KOPT-K1 (cell line): ENCODE data around the gene PDE4D.
"Not testable (repeated sequence)": the region's sequence is repeated elsewhere in the genome, so short reads cannot be mapped to it uniquely, and the experiment has no call there.

ENCODE experiments used
- H3K27ac ChIP-seq: fragments of 200-600 bp; sonication (generic); 2 replicates; pipeline ENCODE4 v1.5.1; 2016; ENCODE audit warnings: antibody characterized with exemption, mild to moderate bottlenecking, low read depth, low read length; ENCODE audit not compliant: poor library complexity, severe bottlenecking
- H3K36me3 ChIP-seq: fragments of 200-600 bp; sonication (generic); 2 replicates; pipeline ENCODE4 v1.5.1; 2017; ENCODE audit warnings: antibody characterized with exemption, mild to moderate bottlenecking, low read length, moderate library complexity; ENCODE audit not compliant: insufficient read depth
- H3K9me3 ChIP-seq: fragments of 200-600 bp; sonication (generic); 2 replicates; pipeline ENCODE4 v1.5.1; 2017; ENCODE audit warnings: antibody characterized with exemption, low read length, mild to moderate bottlenecking; ENCODE audit not compliant: insufficient read depth, poor library complexity, severe bottlenecking

The PDE4D gene

DNA sequence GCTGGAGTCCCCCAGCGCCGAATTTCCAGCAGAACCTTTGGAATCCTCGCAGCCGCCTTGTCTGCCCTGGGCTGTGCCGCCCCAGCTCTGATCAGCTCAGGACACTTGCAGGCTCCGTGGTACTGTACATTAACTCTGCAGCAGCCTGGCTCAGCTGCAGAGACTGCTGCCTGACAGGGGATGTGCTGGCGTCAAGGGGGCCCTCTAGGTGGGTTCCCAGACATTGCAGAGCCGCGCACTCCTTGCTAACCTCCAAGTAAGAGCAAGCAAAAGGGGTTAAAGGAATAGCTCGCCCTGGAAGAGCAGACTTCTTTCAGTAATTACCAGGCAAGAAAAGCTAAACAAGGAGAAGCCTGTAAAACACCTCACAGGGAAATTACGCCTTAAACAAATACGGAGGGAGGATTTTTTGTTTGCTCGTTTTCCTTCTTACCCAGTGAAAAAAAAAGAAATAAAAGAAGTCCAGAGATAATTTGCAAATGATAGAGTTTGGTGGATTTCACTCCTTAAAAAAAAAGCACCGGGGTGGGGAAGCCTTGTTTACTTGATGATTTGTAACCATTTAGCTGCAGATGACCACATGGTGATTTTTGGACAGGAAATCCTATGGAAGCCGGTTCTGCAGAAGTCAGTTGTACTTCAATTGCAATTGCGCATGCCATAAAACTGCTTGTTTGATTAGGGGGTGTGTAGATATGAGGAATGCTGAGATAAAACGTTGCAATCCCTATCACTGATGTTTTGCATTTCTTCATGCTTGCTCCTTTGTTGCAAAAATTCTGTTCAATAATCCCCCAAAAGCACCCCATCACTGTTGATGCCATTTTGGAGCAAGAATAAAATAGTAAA lies 305.8 kb downstream of the PDE4D start:
- Histone ChIP-seq H3K9me3 (no peaks in the 10 kb centered on the region), H3K36me3 (no peaks in the 10 kb centered on the region), H3K27ac (peak overlapping the region; percentile 37)

DNA sequence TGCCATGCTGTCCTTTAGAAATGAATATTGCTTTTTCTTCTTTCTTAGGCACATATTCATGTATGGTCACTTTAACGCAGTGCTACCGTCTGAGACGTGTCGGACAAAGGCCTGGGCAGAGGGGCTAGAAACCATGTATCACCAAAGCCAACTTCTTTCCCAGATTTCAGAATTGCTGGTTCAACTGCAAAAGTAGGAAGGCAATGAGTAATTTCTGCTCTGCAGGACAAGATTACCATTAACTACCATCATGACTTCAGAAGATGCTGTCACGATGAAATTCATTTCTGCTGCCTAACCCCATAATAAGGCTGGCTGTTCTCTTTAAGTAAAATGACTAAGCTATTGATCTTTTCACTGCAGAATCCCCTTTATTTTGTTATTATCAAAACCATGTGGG lies 306.7 kb downstream of the PDE4D start:
- Histone ChIP-seq H3K36me3 (no peaks in the 10 kb centered on the region), H3K27ac (no peak overlapping the region), H3K9me3 (no peaks in the 10 kb centered on the region)

DNA sequence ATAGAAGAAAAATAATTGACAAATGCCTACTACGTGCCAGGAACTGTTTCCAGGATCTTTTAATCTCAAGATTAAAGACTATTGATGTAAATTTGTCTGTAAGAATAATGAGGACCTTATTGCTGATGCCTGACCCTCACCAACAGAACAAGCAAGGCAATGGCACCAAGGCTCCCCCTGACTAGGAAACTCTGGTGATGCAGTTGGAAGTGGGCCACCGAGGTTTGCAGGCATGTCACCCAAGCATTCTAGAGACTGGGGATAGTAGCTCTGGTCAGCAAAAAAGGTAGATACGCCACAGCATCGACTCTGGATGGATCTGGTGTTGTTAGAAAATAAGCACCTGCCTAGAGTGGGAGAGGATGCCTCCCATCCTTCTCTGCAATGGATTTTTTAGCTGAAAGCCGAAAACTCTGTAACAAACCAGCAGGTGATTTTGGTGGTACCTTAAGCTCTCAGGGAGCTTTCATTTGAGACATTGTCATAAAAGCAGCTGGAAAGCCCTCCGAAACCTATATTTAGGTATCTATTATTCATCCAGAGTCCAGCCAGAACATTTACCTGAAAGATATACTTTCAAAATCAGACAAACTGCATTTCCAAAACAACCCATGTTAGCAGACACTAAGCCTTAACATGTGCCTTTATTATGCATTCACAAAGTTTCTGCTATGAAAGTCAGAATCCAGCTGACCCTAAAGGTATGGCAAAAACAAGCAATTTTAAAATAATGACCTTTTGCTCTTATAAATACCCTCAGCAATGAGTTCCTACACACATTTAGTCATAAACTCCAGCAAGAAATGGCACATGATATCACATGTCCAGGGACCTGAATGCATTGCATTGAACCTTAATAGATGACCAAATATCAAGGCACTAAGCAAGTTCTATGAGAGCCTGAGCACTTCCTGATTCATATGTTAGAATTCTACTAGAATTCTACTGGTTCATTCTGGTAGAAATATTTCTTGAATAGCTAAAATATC lies 308.4 kb downstream of the PDE4D start:
- H3K36me3 ChIP-seq, result no peaks in the 10 kb centered on the region
- H3K9me3 ChIP-seq, result no peaks in the 10 kb centered on the region
- no peak overlapping the region for H3K27ac ChIP-seq

DNA sequence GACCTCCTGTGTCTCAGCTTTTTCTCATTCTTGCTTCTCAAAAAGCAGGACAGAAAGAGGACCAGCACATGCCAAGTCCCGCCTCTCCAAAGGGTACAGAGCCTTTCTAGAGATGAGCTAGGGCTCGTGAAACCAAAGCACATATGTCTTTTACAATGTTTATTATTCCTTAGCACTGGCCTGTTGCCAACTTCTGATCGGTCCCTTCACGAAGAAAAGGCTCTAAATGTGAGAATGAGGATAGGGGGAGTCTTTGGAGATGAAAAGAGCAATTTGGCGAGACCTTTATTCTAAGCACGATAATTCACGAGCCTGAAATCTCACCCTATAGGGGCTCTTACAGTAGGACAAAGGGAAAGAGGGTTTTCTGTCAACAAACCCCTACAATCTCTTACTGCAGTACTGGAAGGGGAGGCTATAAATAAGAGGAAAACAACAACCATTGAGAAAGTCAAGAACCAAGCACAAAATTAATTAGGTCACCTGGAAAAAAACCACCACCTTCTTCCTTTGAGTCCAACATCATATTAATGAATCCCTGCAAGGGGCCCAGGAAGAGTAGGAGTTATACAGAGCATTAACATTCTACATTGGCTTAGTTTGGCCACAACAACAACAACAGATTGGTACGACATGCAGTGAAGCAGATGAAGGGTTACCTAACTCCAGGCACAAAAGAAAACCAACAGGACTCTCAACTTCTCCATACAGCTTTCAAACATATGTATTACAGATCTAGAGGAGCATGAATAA lies 309.5 kb downstream of the PDE4D start:
- no peaks in the 10 kb centered on the region for H3K36me3 ChIP-seq
- no peaks in the 10 kb centered on the region for H3K9me3 ChIP-seq
- no peak overlapping the region for H3K27ac ChIP-seq

DNA sequence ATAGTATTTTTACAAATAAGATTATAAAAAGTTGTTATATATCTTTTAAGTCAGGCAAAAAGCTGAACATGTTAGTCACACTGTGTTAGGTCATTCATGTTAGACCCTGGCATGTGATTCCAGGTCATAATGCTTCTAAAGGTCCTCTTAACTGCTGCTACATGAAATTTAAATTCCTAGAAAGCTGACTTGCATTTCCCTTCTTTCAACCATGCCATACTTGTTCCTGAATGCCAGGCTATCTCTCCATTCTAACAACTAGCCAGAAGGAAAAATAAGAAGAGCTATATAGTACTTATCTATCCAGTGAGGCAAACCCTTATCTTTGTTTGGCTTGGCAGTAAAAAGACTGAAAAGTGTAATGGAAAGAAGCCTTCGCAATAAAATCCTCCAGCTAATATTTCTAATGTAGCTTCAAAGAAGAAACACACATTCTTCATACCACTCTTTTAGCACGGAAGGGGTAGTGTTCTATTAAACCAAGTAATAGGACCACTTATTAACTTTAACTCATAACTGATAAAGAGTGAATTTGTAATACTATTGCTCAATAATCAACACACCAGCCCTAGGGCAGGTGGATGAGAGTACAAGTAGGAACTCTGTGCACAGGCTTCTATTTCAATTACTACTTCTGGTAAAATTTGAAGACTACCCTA lies 310.2 kb downstream of the PDE4D start:
- H3K36me3 ChIP-seq, result no peaks in the 10 kb centered on the region
- no peaks in the 10 kb centered on the region for H3K9me3 ChIP-seq
- H3K27ac ChIP-seq, result no peak overlapping the region

DNA sequence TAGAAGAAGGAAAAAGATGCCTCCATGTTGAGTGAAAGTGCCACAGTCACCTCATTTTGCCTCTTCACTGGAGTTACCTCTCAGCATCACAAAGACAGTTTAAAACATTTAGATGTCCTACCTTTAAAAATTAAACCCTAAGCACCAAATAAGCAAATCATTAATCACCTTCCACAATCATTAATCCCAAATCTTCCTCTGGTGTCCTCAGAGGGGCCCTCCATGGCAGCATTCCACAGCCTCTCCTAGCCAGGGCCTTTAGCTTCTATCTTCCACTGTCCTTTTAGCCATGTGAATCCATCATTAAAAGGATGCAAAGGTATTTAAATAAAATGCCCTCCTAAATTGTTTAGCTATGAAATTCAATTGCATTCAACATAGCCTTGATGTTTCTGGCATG lies 310.8 kb downstream of the PDE4D start:
- no peak overlapping the region for H3K27ac ChIP-seq
- H3K9me3 ChIP-seq, result no peaks in the 10 kb centered on the region
- no peaks in the 10 kb centered on the region for H3K36me3 ChIP-seq

DNA sequence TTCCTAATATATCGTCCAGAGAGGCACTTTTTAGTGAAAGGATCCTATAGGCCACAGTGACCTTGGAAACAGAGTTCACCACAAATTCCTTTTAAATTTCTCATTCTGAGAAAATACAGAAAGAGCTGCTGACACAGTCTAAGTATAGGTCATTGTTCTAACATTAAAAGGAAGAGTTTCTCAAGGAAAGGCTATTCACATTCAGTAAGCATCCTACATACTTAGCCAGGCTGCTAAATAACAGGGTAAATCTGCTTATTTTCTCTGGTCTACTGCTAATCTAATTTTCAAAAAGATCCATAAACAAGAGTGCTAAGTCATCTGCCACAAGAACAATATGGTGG lies 313.7 kb downstream of the PDE4D start:
- Histone ChIP-seq H3K27ac (no peak overlapping the region), H3K9me3 (no peaks in the 10 kb centered on the region), H3K36me3 (no peaks in the 10 kb centered on the region)

DNA sequence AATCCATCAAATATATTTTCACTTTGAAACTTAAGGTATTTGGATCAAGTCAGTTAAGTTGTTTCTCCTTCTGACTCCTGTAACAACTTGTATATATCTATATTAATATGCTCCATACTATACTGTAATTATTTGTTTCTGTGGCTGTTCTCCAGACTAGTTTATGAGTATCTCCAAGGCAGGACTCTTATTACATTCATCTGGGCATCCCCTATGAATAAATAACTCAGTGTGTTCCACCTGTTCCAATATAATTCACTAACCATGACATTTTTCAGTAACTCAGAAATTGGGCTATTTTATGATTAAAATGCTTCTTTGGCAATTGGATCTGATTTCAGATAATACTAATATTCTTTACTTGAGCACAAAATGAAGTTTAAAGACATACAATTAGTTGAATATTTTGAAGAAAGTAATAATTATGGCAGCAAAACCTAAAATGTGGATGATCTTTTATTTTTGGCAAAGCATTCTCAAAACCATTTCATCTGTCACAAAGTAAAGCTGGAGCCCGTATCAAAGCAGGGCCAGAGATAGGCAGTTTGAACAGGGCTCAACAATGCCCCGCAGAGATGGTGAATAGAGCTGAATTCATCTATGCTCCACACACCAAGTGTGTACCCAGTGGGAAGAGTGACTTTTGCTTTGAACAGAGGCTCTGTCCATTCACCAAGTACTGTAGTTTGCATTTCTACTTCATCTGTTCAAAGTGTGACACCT lies 314.3 kb downstream of the PDE4D start:
- H3K9me3 ChIP-seq, result no peaks in the 10 kb centered on the region
- H3K36me3 ChIP-seq, result no peaks in the 10 kb centered on the region
- H3K27ac ChIP-seq, result no peak overlapping the region

DNA sequence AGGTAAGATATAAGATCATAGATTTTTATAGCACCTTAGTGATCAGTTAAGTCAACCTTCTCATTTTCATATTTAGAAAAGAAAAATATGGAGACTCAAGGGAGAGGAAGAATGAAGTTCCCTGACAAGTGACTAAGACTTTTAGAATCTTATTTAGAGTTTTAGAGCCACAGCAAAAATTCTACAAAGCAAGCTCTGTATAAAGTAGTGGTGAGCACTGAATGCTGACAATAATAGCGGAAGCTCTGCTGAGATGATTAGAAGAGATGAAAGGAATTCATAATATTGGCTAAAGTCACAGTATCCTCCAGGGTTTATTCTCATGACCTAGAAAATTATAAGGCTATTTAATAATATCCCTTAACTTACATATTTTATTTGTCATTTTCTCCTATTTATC lies 316.0 kb downstream of the PDE4D start:
- Histone ChIP-seq H3K27ac (no peak overlapping the region), H3K36me3 (no peaks in the 10 kb centered on the region), H3K9me3 (no peaks in the 10 kb centered on the region)

DNA sequence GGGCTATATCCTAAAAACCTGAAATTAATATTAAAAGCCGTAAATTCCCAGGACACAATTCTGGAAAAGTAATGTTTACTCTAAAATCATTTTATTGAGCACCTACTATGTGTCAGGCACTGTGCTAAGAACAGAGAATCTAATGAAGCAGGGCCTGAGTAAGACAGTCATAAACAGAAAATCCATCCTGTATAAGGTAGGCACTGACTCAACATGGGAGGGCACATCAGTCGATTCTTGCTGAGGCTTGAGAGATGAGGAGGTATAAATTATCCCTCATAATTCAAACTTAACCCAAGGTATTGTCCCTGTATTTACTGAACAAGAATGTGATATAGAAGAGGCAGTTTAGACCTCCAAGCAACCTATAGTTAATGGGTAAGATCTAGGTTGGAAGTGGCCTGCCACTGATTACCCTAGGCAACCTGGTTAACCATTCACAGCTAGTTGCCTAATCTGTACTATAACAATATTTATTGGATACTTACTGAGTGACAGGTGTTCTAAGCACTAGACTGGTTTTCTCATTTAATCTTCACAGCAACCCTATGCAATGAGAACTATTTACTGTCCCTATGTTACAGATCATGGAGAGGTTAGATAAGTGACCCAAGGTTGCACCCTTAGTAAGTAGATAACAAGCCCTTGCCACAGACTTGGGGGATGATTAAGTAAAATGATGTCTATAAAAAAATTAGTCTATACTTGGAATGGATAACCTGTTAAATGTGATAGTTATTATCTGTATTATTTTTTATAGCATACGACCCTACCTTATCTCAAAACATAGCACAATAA lies 317.7 kb downstream of the PDE4D start:
- Histone ChIP-seq H3K9me3 (no peaks in the 10 kb centered on the region), H3K36me3 (no peaks in the 10 kb centered on the region), H3K27ac (no peak overlapping the region)

DNA sequence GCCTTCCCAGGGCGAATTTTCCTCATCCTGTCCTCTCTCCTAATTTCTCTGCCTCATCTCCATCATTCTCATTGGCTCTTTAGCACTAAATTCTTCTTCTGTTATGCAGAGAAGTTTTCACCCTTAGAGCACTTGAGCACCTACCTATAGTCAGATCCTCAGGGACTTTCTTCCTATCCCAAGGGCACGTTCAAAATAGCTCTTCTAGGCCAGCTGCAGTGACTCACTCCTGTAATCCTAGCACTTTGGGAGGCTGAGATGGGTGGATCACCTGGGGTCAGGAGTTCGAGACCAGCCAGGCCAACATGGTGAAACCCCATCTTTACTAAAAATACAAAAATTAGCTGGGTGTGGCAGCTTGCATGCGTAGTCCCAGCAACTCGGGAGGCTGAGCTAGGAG lies 320.0 kb downstream of the PDE4D start:
- H3K9me3 ChIP-seq, H3K36me3 ChIP-seq, H3K27ac ChIP-seq: not testable (repeated sequence)

DNA sequence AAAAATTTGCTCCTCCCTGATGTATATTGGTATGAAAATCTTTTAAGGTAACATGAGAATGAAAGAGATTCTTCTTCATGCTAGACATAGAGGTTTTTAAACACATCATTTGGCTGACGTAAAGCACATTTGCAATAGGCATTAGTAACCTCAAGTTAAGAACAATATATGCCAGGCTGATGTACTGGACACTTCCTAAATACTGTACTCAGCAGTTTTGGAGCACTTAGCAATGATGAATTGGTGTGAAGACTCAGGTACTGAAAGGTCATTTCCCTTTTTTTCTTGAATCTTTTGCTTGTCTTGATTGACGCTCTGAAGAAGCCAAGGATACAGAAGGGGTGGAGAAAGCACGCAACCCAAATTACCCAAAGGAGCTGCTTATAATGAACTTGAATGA lies 322.5 kb downstream of the PDE4D start:
- Histone ChIP-seq H3K27ac (no peak overlapping the region), H3K9me3 (no peaks in the 10 kb centered on the region), H3K36me3 (no peaks in the 10 kb centered on the region)

DNA sequence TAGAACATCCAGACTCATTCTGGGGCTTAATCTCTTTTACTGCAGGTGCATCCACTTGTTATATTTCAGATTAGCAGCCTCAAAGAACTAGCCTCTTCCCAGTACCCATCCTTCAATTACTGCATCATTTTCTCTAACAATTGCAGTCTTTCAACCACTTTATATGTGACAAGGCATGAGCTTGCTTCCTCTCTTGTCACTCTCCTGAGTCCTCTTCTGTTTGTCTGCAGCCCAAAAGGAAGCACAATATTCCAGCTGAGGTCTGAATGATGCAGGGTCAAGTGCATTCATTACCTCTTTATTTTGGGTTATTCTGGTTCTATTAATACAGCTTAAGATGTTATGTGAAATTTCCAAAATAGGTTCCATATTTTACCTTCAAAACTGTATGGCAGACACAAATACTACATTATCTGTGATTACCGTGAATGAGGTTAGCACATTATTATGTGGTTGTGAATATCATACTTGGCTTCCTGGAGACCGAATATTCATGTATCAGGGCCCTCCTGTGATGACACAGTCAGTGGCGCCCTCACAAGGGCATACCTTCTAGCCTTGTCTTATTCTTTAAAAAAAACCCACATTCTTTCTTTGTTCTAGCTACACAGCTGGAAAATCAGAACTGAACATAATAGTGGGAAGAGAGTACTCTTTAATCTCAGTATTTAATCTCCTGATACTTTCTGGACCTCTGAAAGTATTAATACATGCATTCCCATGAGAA lies 323.8 kb downstream of the PDE4D start:
- H3K27ac ChIP-seq, result no peak overlapping the region
- no peaks in the 10 kb centered on the region for H3K36me3 ChIP-seq
- no peaks in the 10 kb centered on the region for H3K9me3 ChIP-seq
